ENCODE measurements around the gene MTG2.

- TF ChIP-seq CTCF (IDR thresholded peaks at IDR 0.05) (no peak), POLR2A (IDR thresholded peaks at IDR 0.05) (no peak)
Measured at GRCh38 chr20:62181808-62182207, 1.0 kb upstream of the MTG2 start.
